ENCODE results near the gene PIK3R1.

PIK3R1 gene

GRCh38 chr5:68332080-68332451, 116.5 kb downstream of the PIK3R1 start:
- TF ChIP-seq EGR1 (IDR thresholded peaks at IDR 0.05) (no peak), USF1 (IDR thresholded peaks at IDR 0.05) (no peak), REST (IDR thresholded peaks at IDR 0.05; ENCODE audit: low read depth) (no peak), CREB1 (IDR thresholded peaks at IDR 0.05; ENCODE audit: low read depth) (no peak)

GRCh38 chr5:68332556-68332955, 117.0 kb downstream of the PIK3R1 start:
- TF ChIP-seq TAF1 (IDR thresholded peaks at IDR 0.05; ENCODE audit: low read depth) (no peak), RAD21 (IDR thresholded peaks at IDR 0.05; ENCODE audit: low read depth) (no peak), REST (IDR thresholded peaks at IDR 0.05; ENCODE audit: low read depth) (no peak), ZBTB7A (IDR thresholded peaks at IDR 0.05; ENCODE audit: low read depth) (no peak), CREB1 (IDR thresholded peaks at IDR 0.05; ENCODE audit: low read depth) (no peak), NFIC (IDR thresholded peaks at IDR 0.05) (no peak), TCF12 (IDR thresholded peaks at IDR 0.05; ENCODE audit: low read depth) (no peak), USF1 (IDR thresholded peaks at IDR 0.05) (no peak)

- no peak for TF ChIP-seq TAF1 (IDR thresholded peaks at IDR 0.05; ENCODE audit: low read depth)
- TF ChIP-seq USF1 (IDR thresholded peaks at IDR 0.05): no peak
- no peak for TF ChIP-seq NFIC (IDR thresholded peaks at IDR 0.05)
- 0 out of 2 replicates have a peak, but pooled peaks have one; percentile 2 for TF ChIP-seq RAD21 (IDR thresholded peaks at IDR 0.05; ENCODE audit: low read depth)
These were observed 118.3 kb downstream of the PIK3R1 start for GRCh38 chr5:68333649-68334552.

- TF ChIP-seq REST (IDR thresholded peaks at IDR 0.05; ENCODE audit: low read depth) (no peak), FOXM1 (IDR thresholded peaks at IDR 0.05; ENCODE audit: borderline replicate concordance, low read depth) (no peak), RAD21 (IDR thresholded peaks at IDR 0.05; ENCODE audit: low read depth) (no peak), NFIC (IDR thresholded peaks at IDR 0.05) (no peak), ZBTB7A (IDR thresholded peaks at IDR 0.05; ENCODE audit: low read depth) (no peak), USF1 (IDR thresholded peaks at IDR 0.05) (no peak), CREB1 (IDR thresholded peaks at IDR 0.05; ENCODE audit: low read depth) (no peak)
These were observed 119.0 kb downstream of the PIK3R1 start for GRCh38 chr5:68334553-68334886.

GRCh38 chr5:68335075-68335474, 119.5 kb downstream of the PIK3R1 start:
- no peak for TF ChIP-seq TCF12 (IDR thresholded peaks at IDR 0.05; ENCODE audit: low read depth)
- TF ChIP-seq RAD21 (IDR thresholded peaks at IDR 0.05; ENCODE audit: low read depth): no peak
- TF ChIP-seq ZBTB7A (IDR thresholded peaks at IDR 0.05; ENCODE audit: low read depth): no peak
- no peak for TF ChIP-seq TAF1 (IDR thresholded peaks at IDR 0.05; ENCODE audit: low read depth)
- no peak for TF ChIP-seq CREB1 (IDR thresholded peaks at IDR 0.05; ENCODE audit: low read depth)
- no peak for TF ChIP-seq FOXM1 (IDR thresholded peaks at IDR 0.05; ENCODE audit: borderline replicate concordance, low read depth)
- TF ChIP-seq CEBPB (IDR thresholded peaks at IDR 0.05): no peak
- TF ChIP-seq USF1 (IDR thresholded peaks at IDR 0.05): no peak
- no peak for TF ChIP-seq NFIC (IDR thresholded peaks at IDR 0.05)
- no peak for TF ChIP-seq TEAD4 (IDR thresholded peaks at IDR 0.05)
- TF ChIP-seq REST (IDR thresholded peaks at IDR 0.05; ENCODE audit: low read depth): no peak
- TF ChIP-seq MAX (IDR thresholded peaks at IDR 0.05): no peak
- no peak for TF ChIP-seq EP300 (IDR thresholded peaks at IDR 0.05; ENCODE audit: borderline replicate concordance)
- TF ChIP-seq YY1 (IDR thresholded peaks at IDR 0.05; ENCODE audit: low read depth): no peak
